ENCODE results near the gene MRPS16.

DNA sequence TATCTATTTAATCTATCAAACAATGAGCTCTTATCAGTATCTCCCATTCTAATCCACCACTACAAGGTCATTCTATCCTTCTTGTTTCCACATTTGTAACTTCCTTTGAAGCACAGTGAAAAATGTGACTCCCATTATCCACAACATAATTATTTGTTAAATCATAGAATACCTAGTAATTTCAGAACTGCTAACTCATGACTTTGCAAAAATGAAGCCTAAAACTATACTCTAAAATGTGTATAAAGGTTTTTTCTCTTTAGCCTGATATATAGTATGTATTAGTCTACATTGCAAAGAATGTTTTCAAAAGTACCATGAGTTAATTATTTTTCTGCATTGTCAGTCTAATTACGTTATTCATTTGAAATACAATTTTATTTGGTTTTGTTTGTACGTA, 12.0 kb upstream of the MRPS16 start:
- TF ChIP-seq, protein P1, sequence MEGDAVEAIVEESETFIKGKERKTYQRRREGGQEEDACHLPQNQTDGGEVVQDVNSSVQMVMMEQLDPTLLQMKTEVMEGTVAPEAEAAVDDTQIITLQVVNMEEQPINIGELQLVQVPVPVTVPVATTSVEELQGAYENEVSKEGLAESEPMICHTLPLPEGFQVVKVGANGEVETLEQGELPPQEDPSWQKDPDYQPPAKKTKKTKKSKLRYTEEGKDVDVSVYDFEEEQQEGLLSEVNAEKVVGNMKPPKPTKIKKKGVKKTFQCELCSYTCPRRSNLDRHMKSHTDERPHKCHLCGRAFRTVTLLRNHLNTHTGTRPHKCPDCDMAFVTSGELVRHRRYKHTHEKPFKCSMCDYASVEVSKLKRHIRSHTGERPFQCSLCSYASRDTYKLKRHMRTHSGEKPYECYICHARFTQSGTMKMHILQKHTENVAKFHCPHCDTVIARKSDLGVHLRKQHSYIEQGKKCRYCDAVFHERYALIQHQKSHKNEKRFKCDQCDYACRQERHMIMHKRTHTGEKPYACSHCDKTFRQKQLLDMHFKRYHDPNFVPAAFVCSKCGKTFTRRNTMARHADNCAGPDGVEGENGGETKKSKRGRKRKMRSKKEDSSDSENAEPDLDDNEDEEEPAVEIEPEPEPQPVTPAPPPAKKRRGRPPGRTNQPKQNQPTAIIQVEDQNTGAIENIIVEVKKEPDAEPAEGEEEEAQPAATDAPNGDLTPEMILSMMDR (conservative IDR thresholded peaks at IDR 0.05): no peak
- TF ChIP-seq EZH2 (IDR thresholded peaks at IDR 0.05; ENCODE audit: low read depth): no peak
